Chondrocyte (in vitro differentiated cells): ENCODE data around the gene PPP1CA. TPM values are rescaled to one million over a fixed set of nuclear protein-coding genes. Genes with fewer than 3 reads are reported as not detected.

Experiments used
- DNase-seq: peaks from one replicate; pipeline ENCODE4 v3.0.0; 2021; ENCODE audit warnings: mixed read lengths, low spot score
- H3K27ac Mint-ChIP-seq: one replicate; pipeline ENCODE4 v1.8.0; 2021; ENCODE audit warnings: mild to moderate bottlenecking, moderate library complexity, mixed read lengths; ENCODE audit not compliant: unreplicated experiment
- H3K27me3 Mint-ChIP-seq: 2 replicates; pipeline ENCODE4 v1.8.0; 2021; ENCODE audit warnings: low read depth, mixed read lengths
- H3K36me3 Mint-ChIP-seq: 2 replicates; pipeline ENCODE4 v1.8.0; 2021; ENCODE audit warnings: low read depth, mixed read lengths
- H3K4me1 Mint-ChIP-seq: 2 replicates; pipeline ENCODE4 v1.8.0; 2021; ENCODE audit warnings: low read depth, mild to moderate bottlenecking, mixed read lengths
- H3K4me3 Mint-ChIP-seq: one replicate; pipeline ENCODE4 v1.8.0; 2021; ENCODE audit warnings: mild to moderate bottlenecking, moderate library complexity, mixed read lengths; ENCODE audit not compliant: unreplicated experiment
- H3K9me3 Mint-ChIP-seq: 2 replicates; pipeline ENCODE4 v1.8.0; 2021; ENCODE audit warnings: low read depth, mixed read lengths
- total RNA-seq: library from RNA; stranded (reverse); gene quantifications from 3 replicates; pipeline ENCODE4 v1.2.1, GENCODE V29; 2021
- TF ChIP-seq, protein P1 (sequence below): fragments of 200-600 bp; sonication (generic); IDR thresholded peaks from 2 replicates; pipeline ENCODE4 v1.5.0; 2021; ENCODE audit warnings: antibody characterized with exemption, mild to moderate bottlenecking, moderate library complexity

Gene PPP1CA
- total RNA-seq, 1 donor from 2014 or later = 109 TPM

DNA sequence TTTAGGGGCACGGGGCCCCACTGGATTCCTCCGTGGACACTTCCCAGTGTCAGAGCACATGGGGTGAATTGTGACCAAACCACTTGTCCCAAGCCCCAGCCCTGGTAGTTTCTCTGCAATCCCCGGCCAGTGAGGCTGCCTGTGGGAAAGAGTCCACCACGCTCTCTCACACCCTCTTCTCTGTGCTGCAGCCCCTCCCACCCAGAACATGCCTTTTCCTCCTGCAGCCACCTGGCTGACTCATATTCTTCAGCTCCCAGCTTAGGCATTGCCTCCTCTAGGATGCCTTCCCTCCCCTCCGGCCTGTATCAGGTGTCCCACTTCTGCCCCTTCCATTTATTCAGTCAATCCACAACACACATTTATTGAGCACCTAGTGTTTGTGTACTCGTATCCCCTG is 21.2 kb upstream of the PPP1CA start:
- Mint-ChIP-seq H3K36me3 (no peaks in the 10 kb centered on the region), H3K27me3 (no peaks in the 10 kb centered on the region), H3K27ac (no peak overlapping the region), H3K9me3 (no peaks in the 10 kb centered on the region), H3K4me1 (peaks cover 8% of the 10 kb centered on the region), H3K4me3 (no peak overlapping the region)
- TF ChIP-seq, protein P1, sequence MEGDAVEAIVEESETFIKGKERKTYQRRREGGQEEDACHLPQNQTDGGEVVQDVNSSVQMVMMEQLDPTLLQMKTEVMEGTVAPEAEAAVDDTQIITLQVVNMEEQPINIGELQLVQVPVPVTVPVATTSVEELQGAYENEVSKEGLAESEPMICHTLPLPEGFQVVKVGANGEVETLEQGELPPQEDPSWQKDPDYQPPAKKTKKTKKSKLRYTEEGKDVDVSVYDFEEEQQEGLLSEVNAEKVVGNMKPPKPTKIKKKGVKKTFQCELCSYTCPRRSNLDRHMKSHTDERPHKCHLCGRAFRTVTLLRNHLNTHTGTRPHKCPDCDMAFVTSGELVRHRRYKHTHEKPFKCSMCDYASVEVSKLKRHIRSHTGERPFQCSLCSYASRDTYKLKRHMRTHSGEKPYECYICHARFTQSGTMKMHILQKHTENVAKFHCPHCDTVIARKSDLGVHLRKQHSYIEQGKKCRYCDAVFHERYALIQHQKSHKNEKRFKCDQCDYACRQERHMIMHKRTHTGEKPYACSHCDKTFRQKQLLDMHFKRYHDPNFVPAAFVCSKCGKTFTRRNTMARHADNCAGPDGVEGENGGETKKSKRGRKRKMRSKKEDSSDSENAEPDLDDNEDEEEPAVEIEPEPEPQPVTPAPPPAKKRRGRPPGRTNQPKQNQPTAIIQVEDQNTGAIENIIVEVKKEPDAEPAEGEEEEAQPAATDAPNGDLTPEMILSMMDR = no peak
- no peak for DNase-seq

DNA sequence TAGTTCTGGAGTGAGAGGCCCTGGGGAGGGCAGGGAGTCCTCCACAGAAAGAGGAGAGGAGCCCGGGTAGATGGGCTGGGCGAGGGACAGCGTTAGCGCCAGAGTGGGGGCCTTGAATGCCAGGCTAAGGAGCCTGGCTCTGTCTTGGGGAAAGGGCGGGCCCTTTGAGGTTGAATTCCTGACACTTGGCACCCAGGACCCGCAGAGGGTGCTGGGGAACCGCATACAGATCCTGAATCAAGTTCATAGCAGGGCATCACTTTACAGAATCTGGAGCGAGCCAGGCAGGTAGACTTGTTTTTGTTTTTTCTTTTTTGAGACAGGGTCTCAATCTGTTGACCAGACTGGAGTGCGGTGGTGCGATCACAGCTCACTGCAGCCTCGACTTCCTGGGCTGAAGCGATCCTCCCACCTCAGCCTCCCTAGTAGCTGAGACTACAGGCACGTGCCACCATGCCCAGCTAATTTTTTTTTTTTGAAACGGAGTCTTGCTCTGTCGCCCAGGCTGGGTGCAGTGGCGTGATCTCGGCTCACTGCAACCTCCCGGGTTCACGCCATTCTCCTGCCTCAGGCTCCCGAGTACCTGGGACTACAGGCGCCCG is 19.9 kb upstream of the PPP1CA start:
- Mint-ChIP-seq H3K9me3 (no peaks in the 10 kb centered on the region), H3K4me1 (peaks cover 11% of the 10 kb centered on the region), H3K27ac (no peak overlapping the region), H3K36me3 (no peaks in the 10 kb centered on the region), H3K4me3 (peak overlapping the region; percentile 67), H3K27me3 (no peaks in the 10 kb centered on the region)
- TF ChIP-seq, protein P1 = no peak
- DNase-seq = no peak

DNA sequence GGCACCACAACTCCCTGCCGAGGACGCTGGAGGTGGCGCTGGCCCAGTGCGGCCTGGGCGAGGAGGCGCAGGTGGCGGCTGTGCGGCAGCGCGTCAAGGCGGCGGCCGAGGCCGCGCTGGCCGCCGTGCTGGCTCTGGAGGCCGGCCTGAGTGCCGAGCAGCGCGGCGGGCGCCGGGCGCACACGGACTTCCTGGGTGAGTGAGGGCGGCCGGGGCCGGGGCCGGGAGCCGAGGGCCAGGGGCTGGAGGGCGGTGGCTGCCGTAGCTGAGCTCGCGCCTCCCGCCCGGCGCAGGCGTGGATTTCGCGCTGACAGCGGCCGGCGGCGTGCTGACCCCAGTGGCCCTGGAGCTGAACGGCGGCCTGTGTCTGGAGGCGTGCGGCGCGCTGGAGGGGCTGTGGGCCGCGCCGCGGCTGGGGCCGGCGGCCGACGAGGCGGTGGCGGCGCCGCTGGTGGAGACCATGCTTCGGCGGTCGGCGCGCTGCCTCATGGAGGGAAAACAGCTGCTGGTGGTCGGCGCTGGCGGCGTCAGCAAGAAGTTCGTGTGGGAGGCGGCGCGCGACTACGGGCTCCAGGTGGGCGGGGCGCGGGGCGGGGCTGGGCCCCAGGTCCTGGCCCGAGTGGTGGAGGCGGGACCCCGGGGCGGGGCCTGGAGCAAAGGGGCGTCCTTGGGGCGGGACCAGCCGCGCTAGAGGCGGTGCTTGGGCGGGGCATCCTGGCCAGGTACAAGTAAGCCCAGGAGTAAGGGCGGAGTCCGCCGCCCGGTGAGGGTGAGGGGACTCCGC is 19.2 kb upstream of the PPP1CA start:
- Mint-ChIP-seq H3K27me3 (no peaks in the 10 kb centered on the region), H3K4me3 (peak overlapping the region; percentile 67), H3K27ac (no peak overlapping the region), H3K4me1 (peaks cover 17% of the 10 kb centered on the region), H3K9me3 (no peaks in the 10 kb centered on the region), H3K36me3 (no peaks in the 10 kb centered on the region)
- TF ChIP-seq, protein P1 = no peak
- DNase-seq = no peak

- TF ChIP-seq, protein P1 = no peak
- Mint-ChIP-seq H3K36me3 (no peaks in the 10 kb centered on the region), H3K27me3 (no peaks in the 10 kb centered on the region), H3K9me3 (no peaks in the 10 kb centered on the region), H3K27ac (no peak overlapping the region), H3K4me3 (peak overlapping the region; percentile 47), H3K4me1 (peaks cover 17% of the 10 kb centered on the region)
- no peak for DNase-seq
These were observed 18.5 kb upstream of the PPP1CA start for GRCh38 chr11:67420147-67420645.

DNA sequence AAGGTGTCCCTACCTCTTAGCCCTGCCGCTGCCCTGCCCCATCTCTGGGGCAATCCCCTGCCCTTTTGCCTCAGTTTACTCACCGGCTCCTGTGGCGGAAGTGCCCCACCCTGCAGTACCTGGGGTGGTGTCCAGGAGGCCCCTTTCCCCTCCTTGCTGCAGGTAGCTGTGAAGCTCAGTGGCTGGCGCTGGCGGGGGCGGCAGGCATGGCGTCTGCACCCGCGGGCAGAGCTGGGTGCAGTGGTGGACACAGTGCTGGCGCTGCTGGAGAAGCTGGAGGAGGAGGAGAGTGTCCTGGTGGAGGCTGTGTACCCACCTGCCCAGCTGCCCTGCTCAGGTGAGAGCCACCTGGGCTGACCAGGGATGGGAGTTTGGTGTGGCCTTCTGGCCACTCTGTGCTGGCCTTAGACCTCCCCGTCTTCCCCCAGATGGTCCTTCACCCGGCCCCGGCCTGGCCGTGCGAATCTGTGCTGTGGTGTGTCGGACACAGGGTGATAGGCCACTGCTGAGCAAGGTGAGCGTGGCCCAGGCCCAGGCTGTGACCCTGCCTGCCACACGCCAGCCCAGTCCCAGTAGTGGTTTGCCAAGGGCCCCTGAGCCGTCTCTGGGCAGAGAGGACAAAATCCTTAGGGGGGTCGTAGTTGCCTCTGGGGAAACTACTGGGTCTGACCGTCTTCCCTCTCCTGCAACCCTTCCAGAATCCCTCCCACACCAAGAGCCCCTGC is 17.8 kb upstream of the PPP1CA start:
- no peaks in the 10 kb centered on the region for H3K27me3 Mint-ChIP-seq
- H3K27ac Mint-ChIP-seq = no peak overlapping the region
- no peak overlapping the region for H3K4me3 Mint-ChIP-seq
- H3K36me3 Mint-ChIP-seq = no peaks in the 10 kb centered on the region
- H3K9me3 Mint-ChIP-seq = no peaks in the 10 kb centered on the region
- TF ChIP-seq, protein P1 = no peak
- H3K4me1 Mint-ChIP-seq = peaks cover 17% of the 10 kb centered on the region
- DNase-seq = no peak
